SK-MEL-5 (cell line): ENCODE measurements around the gene STK39. TPM values are rescaled to one million over a fixed set of nuclear protein-coding genes. Genes with fewer than 3 reads are reported as not detected.

Source experiments
- DNase-seq: peaks from one replicate; pipeline ENCODE4 v3.0.0-alpha.2; 2016; ENCODE audit warnings: low read depth, low spot score
- in situ Hi-C: cut with HindIII; loops from 2 replicates; pipeline ENCODE4 v1.10.0; 2016; ENCODE audit warnings: low sequenced_read_pairs, high pct_unique_total_duplicates, low pct_unique_long_range_greater_than_20kb
- small RNA-seq, 2 experiments: library from RNA; depleted of rRNA; stranded (forward); fragments of <200 nt; gene quantifications; one replicate each; pipeline ENCODE3, GENCODE V24; 2014
- total RNA-seq: library from RNA; depleted of rRNA; stranded (reverse); fragments of >200 nt; shearing (Covaris generic); gene quantifications from 2 replicates; pipeline ENCODE4 v1.2.3, GENCODE V29; 2014; rRNA removed

The STK39 gene
- total RNA-seq, 1 experiment from 2014 or later: 8.5 TPM

DNA sequence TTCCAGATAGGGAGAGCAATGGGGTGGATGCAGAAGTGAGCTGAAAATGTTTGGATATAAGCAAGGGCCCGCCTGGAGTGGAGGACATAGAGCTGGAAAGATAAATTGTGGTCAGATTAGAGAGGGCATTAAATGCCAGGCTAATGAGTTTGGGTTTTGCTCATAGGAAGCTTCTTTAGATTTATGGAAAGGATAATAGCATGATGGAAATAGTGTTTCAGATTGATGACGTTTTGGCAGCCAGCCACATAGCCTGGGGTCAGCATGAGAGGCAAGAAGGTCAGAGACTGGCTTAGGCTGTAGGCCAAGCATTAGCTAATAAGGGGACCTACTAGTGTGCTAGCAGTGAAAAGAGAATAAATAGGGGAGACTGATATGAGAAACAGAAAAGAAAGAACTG lies 321.6 kb downstream of the STK39 start:
- DNase-seq: peak; percentile 24
- in situ Hi-C loops: no loop called here

DNA sequence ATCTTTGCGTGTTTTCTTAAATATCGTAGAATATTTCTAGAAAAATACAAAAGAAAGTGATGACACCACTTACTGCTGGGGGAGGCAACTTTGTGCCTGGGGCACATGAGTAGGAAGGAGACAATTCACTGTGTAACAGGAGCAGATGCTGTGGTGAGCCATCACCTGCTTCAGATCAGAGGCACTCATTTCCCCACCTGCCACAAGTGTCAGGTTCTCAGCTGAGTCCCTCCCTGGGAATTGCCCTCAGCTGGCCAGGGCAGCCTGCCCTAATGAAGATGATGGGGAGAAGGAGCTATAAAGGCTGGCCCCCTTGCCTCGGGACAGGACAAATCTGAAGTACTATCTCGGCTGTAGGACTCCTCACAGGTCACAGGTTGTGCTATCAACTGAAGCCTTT lies 322.8 kb downstream of the STK39 start:
- DNase-seq: no peak
- in situ Hi-C loops: no loop called here

DNA sequence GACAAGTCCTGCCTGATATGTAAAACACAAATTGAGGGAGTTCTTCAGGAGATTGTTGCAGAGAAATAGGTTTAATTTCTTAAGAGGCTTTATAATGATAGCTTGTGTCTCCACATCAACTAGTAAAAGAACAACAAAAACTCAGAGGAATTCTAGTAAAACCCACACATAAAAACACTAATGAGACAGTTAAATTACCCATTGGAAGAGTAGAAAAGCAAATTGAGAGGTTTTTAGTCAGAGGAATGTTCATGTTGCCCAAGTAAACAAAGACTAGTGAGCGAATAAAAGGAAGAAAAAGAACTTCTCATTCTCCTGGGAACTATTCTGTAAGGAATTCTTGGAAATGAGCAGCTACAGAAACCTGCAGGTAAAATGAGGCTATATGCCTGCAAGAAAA lies 330.6 kb downstream of the STK39 start:
- DNase-seq: no peak
- in situ Hi-C loops: no loop called here

DNA sequence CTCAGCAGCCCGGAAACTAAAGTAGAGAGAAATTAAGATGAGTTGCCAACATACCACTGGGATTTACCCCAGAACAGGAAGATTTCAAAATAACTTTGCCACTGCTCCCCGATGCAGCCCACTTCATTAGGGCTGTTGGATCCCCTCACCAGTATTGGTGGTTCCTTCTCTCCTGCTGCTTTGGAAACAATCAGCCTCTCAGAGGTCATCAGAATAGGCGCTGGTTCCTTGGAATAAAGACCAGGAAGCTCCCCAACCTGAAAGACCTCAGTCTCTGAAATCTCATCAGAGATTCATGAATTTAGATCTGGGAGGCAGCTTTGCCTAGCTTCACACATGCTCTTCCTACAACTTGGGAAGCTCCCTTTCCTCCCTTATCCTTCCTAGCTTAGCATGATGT lies 332.4 kb downstream of the STK39 start:
- DNase-seq: no peak
- in situ Hi-C loops: no loop called here

DNA sequence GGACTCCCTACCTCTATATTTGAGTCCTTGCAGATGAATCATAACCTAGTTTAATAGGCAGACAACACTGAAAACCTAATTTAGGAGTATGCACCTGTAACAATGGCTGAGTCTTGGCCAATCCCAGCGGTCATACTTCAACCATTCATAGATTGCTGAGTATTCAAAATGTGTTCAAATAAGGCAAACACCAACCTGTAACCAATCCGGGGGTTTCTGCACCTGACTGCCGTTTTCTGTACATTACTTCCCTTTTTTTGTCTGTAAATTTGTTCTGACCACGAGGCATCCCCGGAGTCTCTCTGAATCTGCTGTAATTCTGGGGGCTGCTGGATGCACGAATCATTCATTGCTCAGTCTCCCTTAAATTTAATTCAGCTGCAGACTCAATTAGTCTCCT lies 338.6 kb downstream of the STK39 start:
- in situ Hi-C loops: no loop called here
- no peak for DNase-seq

DNA sequence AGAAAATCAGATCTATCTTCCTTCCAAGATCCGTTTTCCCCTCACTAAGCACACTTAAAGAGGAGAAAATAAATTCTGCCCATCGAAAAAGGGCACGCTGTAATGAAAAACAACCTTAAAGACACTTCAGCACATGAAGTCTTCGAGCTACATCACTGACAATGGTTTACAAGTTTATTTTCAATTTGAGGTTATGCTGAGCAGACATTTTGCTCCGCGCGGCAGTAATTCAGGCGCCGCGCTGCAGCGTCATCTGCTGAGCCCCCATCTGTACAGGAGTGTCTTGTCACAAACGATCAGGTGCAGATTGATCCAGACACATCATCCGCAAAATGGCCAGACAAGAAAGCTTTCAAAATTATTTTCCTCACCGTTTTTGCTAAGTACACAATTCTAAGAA lies 341.7 kb downstream of the STK39 start:
- no peak for DNase-seq
- in situ Hi-C loops: no loop called here

Small RNAs within 50 kb of the gene (small RNA-seq; reads per million reads assigned to genes)
- gene AC067940.1: 0.14 to 0.54 reads per million in 2 experiments

Other genes starting within 250 kb of the STK39 start
- 20.2 and 20.3 TPM in 2 replicates for gene CERS6, start 208.7 kb upstream of the STK39 start, total RNA-seq